Breast epithelium (tissue), 4 donors: ENCODE data around the gene RRAGD. TPM values are rescaled to one million over a fixed set of nuclear protein-coding genes. Genes with fewer than 3 reads are reported as not detected.

Experiments
- DNase-seq, 2 donors: peaks; one replicate each; pipeline ENCODE4 v3.0.0-alpha.2; 2019; ENCODE audit warnings: low spot score in 2 of 2
- H3K27ac ChIP-seq, 2 donors: fragments of 200-600 bp; sonication (generic) in 1 of 2; one replicate each; pipeline ENCODE4 v1.5.1; 2016 to 2019; ENCODE audit warnings: mild to moderate bottlenecking in 1 of 2
- H3K27me3 ChIP-seq, 2 donors: fragments of 200-600 bp; sonication (generic) in 1 of 2; one replicate each; pipeline versions ENCODE4 v1.5.1 to v1.6.0; 2017 to 2019; ENCODE audit warnings: control low read depth in 1 of 2, mild to moderate bottlenecking in 1 of 2
- H3K36me3 ChIP-seq: fragments of 200-600 bp; one replicate; pipeline ENCODE4 v1.5.1; 2019
- H3K4me1 ChIP-seq, 2 donors: fragments of 200-600 bp; sonication (generic); one replicate each; pipeline ENCODE4 v1.5.1; 2016 to 2019; ENCODE audit warnings: control low read depth in 1 of 2
- H3K4me3 ChIP-seq, 3 donors: fragments of 200-600 bp; sonication (generic); 1 replicate in 2 of 3; 2 replicates in 1 of 3; pipeline ENCODE4 v1.5.1; 2016 to 2019; ENCODE audit warnings: mild to moderate bottlenecking in 3 of 3, moderate library complexity in 2 of 3
- H3K9me3 ChIP-seq, 2 donors: fragments of 200-600 bp; sonication (generic) in 1 of 2; one replicate each; pipeline ENCODE4 v1.5.1; 2016 to 2019; ENCODE audit warnings: control low read depth in 1 of 2
- CTCF ChIP-seq, 3 donors: fragments of 450-650 bp; IDR thresholded peaks; one replicate each; pipeline ENCODE4 v1.5.1; 2016 to 2017; ENCODE audit warnings: antibody characterized with exemption in 3 of 3, mild to moderate bottlenecking in 3 of 3, moderate library complexity in 3 of 3
- POLR2A ChIP-seq: fragments of 450-650 bp; IDR thresholded peaks from one replicate; pipeline ENCODE4 v1.6.1; 2016; ENCODE audit warnings: antibody characterized with exemption, mild to moderate bottlenecking, moderate library complexity
- POLR2AphosphoS5 ChIP-seq, 3 donors: sonication (generic); formaldehyde crosslinking; IDR thresholded peaks; one replicate each; pipeline ENCODE4 v1.6.1; 2017; ENCODE audit warnings: antibody characterized with exemption in 3 of 3
- intact Hi-C: fragments of 100-400 bp; cut with DNase I; formaldehyde crosslinking; loops from one replicate; pipeline ENCODE4 v1.15.1; 2023; ENCODE audit warnings: low total_unique reads
- total RNA-seq, 3 donors: library from RNA; depleted of rRNA; stranded (reverse); fragments of >200 nt; gene quantifications; one replicate each; pipeline ENCODE4 v1.1.0, GENCODE V29; 2016

The RRAGD gene
- total RNA-seq, 3 donors from 2014 or later: 12.8 to 38.6 (median 23.9) TPM

GRCh38 chr6:89348372-89348771, 63.7 kb downstream of the RRAGD start:
- Histone ChIP-seq H3K4me1 (no peaks in the 10 kb centered on the region), H3K9me3 (no peaks in the 10 kb centered on the region), H3K36me3 (no peaks in the 10 kb centered on the region), H3K27me3 (no peaks in the 10 kb centered on the region), H3K4me3 (no peak overlapping the region), H3K27ac (no peak overlapping the region)
- intact Hi-C loops: no loop called here
- DNase-seq: no peak
- TF ChIP-seq CTCF (IDR thresholded peaks at IDR 0.05): no peak
- TF ChIP-seq POLR2AphosphoS5 (IDR thresholded peaks at IDR 0.05): no peak
- TF ChIP-seq POLR2A: no peak

- Histone ChIP-seq H3K4me1 (no peaks in the 10 kb centered on the region), H3K27ac (no peak overlapping the region), H3K36me3 (no peaks in the 10 kb centered on the region), H3K9me3 (no peaks in the 10 kb centered on the region), H3K27me3 (no peaks in the 10 kb centered on the region), H3K4me3 (no peak overlapping the region)
- no peak for TF ChIP-seq CTCF (IDR thresholded peaks at IDR 0.05)
- TF ChIP-seq POLR2AphosphoS5 (IDR thresholded peaks at IDR 0.05): no peak
- TF ChIP-seq POLR2A: no peak
- DNase-seq: no peak
- intact Hi-C loops: no loop called here
Measured at GRCh38 chr6:89347825-89348224, 64.2 kb downstream of the RRAGD start.

- DNase-seq: no peak
Measured at GRCh38 chr6:89346433-89346832, 65.6 kb downstream of the RRAGD start.

GRCh38 chr6:89339565-89339964, 72.5 kb downstream of the RRAGD start:
- H3K9me3 ChIP-seq: no peaks in the 10 kb centered on the region
- TF ChIP-seq POLR2A (no peak), CTCF (IDR thresholded peaks at IDR 0.05) (no peak), POLR2AphosphoS5 (IDR thresholded peaks at IDR 0.05) (no peak)

More at GRCh38 chr6:89346433-89346832, 65.6 kb downstream of the RRAGD start:
- H3K27ac ChIP-seq: no peak overlapping the region
- H3K27me3 ChIP-seq: no peaks in the 10 kb centered on the region
- H3K9me3 ChIP-seq: no peaks in the 10 kb centered on the region
- no peaks in the 10 kb centered on the region for H3K36me3 ChIP-seq
- intact Hi-C loops: no loop called here
- no peak overlapping the region for H3K4me3 ChIP-seq
- H3K4me1 ChIP-seq: no peaks in the 10 kb centered on the region
- TF ChIP-seq POLR2A (no peak), POLR2AphosphoS5 (IDR thresholded peaks at IDR 0.05) (no peak), CTCF (IDR thresholded peaks at IDR 0.05) (no peak)

GRCh38 chr6:89335164-89335563, 76.9 kb downstream of the RRAGD start:
- no peaks in the 10 kb centered on the region for H3K27me3 ChIP-seq
- H3K9me3 ChIP-seq: no peaks in the 10 kb centered on the region
- no peak overlapping the region for H3K4me3 ChIP-seq
- intact Hi-C loops: no loop called here
- H3K4me1 ChIP-seq: no peaks in the 10 kb centered on the region
- H3K36me3 ChIP-seq: peaks cover 4% of the 10 kb centered on the region
- no peak overlapping the region for H3K27ac ChIP-seq
- DNase-seq: no peak
- TF ChIP-seq POLR2AphosphoS5 (IDR thresholded peaks at IDR 0.05) (no peak), CTCF (IDR thresholded peaks at IDR 0.05) (no peak), POLR2A (no peak)

More at GRCh38 chr6:89339565-89339964, 72.5 kb downstream of the RRAGD start:
- Histone ChIP-seq H3K27me3 (no peaks in the 10 kb centered on the region), H3K27ac (no peak overlapping the region), H3K4me1 (no peaks in the 10 kb centered on the region), H3K36me3 (peaks cover 4% of the 10 kb centered on the region), H3K4me3 (no peak overlapping the region)
- intact Hi-C loops: no loop called here
- DNase-seq: no peak
